MCF 10A (cell line): Measurements from ENCODE around the gene COL27A1. TPM values are rescaled to one million over a fixed set of nuclear protein-coding genes. Genes with fewer than 3 reads are reported as not detected.

Experiments
- BruUV-seq: library from RNA; stranded (reverse); fragments of 400-500 nt; replicated peaks from 2 replicates; lab custom pipeline; 2021; lab: Mats Ljungman, UMichigan
- CTCF ChIA-PET: fragments of 300-600 bp; sonication (Branson Sonifier 250); formaldehyde crosslinking; extraction: SDS; loops from one replicate; lab custom pipeline; 2021; ENCODE audit warnings: antibody characterized with exemption, inconsistent platforms; lab: Yijun Ruan, JAX
- POLR2A ChIA-PET: fragments of 300-600, 350-650 bp; sonication (Branson Sonifier 250); formaldehyde crosslinking; extraction: SDS; loops from one replicate; lab custom pipeline; 2020; ENCODE audit warnings: antibody characterized with exemption, inconsistent platforms; lab: Yijun Ruan, JAX
- DNase-seq: peaks from one replicate; pipeline ENCODE4 v3.0.0-alpha.2; 2018; ENCODE audit not compliant: unreplicated experiment
- H3K27ac Mint-ChIP-seq: one replicate; pipeline ENCODE4 v1.8.0; 2022; ENCODE audit warnings: mild to moderate bottlenecking, low read depth, mixed read lengths; ENCODE audit not compliant: unreplicated experiment
- H3K27me3 Mint-ChIP-seq: one replicate; pipeline ENCODE4 v1.8.0; 2022; ENCODE audit warnings: mixed read lengths; ENCODE audit not compliant: insufficient read depth, unreplicated experiment
- H3K36me3 Mint-ChIP-seq: one replicate; pipeline ENCODE4 v1.8.0; 2022; ENCODE audit warnings: mild to moderate bottlenecking, moderate library complexity, mixed read lengths; ENCODE audit not compliant: insufficient read depth, unreplicated experiment
- H3K4me1 Mint-ChIP-seq: one replicate; pipeline ENCODE4 v1.8.0; 2022; ENCODE audit warnings: mixed read lengths; ENCODE audit not compliant: insufficient read depth, unreplicated experiment
- H3K4me3 Mint-ChIP-seq: one replicate; pipeline ENCODE4 v1.8.0; 2022; ENCODE audit warnings: mild to moderate bottlenecking, moderate library complexity, mixed read lengths; ENCODE audit not compliant: unreplicated experiment
- H3K9me3 Mint-ChIP-seq: one replicate; pipeline ENCODE4 v1.8.0; 2022; ENCODE audit warnings: mixed read lengths; ENCODE audit not compliant: unreplicated experiment
- CTCF ChIP-seq: fragments of 200-600 bp; IDR thresholded peaks from one replicate; pipeline ENCODE4 v1.8.0; 2022; ENCODE audit warnings: antibody characterized with exemption, mild to moderate bottlenecking; ENCODE audit not compliant: unreplicated experiment
- intact Hi-C: fragments of 100-400 bp; cut with micrococcal nuclease; formaldehyde crosslinking; loops from 2 replicates; pipeline ENCODE4 v1.14.1; 2022
- total RNA-seq: library from RNA; stranded (reverse); gene quantifications from 2 replicates; pipeline ENCODE4 v1.2.3, GENCODE V29; 2022

COL27A1 gene
- total RNA-seq, 1 experiment from 2014 or later: 2.9 TPM

- Mint-ChIP-seq H3K27me3 (peaks cover 61% of the 10 kb centered on the region), H3K9me3 (no peaks in the 10 kb centered on the region), H3K4me1 (no peaks in the 10 kb centered on the region), H3K27ac (no peak overlapping the region), H3K4me3 (no peak overlapping the region), H3K36me3 (peaks cover 6% of the 10 kb centered on the region)
- CTCF ChIA-PET: interaction anchor here (1.0 to 1.2 kb wide), 2 partner anchors 21 to 161 kb away, joined by 4 to 7 read pairs; no protein-coding TSS in a partner anchor
- no peak for DNase-seq
- POLR2A ChIA-PET: no interaction called here
- no peak for TF ChIP-seq CTCF
- BruUV-seq: no TSS peak
- intact Hi-C loops: no loop called here
Measured at GRCh38 chr9:114130141-114130540, 25.2 kb upstream of the COL27A1 start.

- DNase-seq: no peak
Measured at GRCh38 chr9:114130624-114131277, 24.6 kb upstream of the COL27A1 start.

GRCh38 chr9:114131808-114132549, 23.4 kb upstream of the COL27A1 start:
- ChIA-PET CTCF (interaction anchor here (0.8 kb wide), 1 partner anchor 21 kb away, joined by 4 read pairs; no protein-coding TSS in a partner anchor), POLR2A (interaction anchor here (0.9 kb wide), 1 partner anchor 188 kb away, joined by 3 read pairs; no protein-coding TSS in a partner anchor)
- no peak for TF ChIP-seq CTCF
- Mint-ChIP-seq H3K36me3 (peaks cover 6% of the 10 kb centered on the region), H3K27ac (no peak overlapping the region), H3K4me3 (no peak overlapping the region), H3K27me3 (peaks cover 66% of the 10 kb centered on the region), H3K9me3 (no peaks in the 10 kb centered on the region), H3K4me1 (no peaks in the 10 kb centered on the region)
- BruUV-seq: no TSS peak
- intact Hi-C loops: no loop called here
- DNase-seq: no peak

More at GRCh38 chr9:114130624-114131277, 24.6 kb upstream of the COL27A1 start:
- Mint-ChIP-seq H3K4me3 (no peak overlapping the region), H3K36me3 (peaks cover 6% of the 10 kb centered on the region), H3K9me3 (no peaks in the 10 kb centered on the region), H3K27me3 (peaks cover 68% of the 10 kb centered on the region), H3K27ac (no peak overlapping the region), H3K4me1 (no peaks in the 10 kb centered on the region)
- intact Hi-C loops: no loop called here
- no TSS peak for BruUV-seq
- POLR2A ChIA-PET: no interaction called here
- no peak for TF ChIP-seq CTCF
- CTCF ChIA-PET: interaction anchor here (0.8 to 1.0 kb wide), 2 partner anchors 22 to 23 kb away, joined by 4 to 7 read pairs; no protein-coding TSS in a partner anchor

GRCh38 chr9:114132550-114132918, 22.8 kb upstream of the COL27A1 start:
- H3K27ac Mint-ChIP-seq: no peak overlapping the region
- peaks cover 66% of the 10 kb centered on the region for H3K27me3 Mint-ChIP-seq
- no peak for DNase-seq
- H3K4me1 Mint-ChIP-seq: no peaks in the 10 kb centered on the region
- H3K36me3 Mint-ChIP-seq: peaks cover under 1% of the 10 kb centered on the region
- H3K4me3 Mint-ChIP-seq: no peak overlapping the region
- POLR2A ChIA-PET: no interaction called here
- H3K9me3 Mint-ChIP-seq: no peaks in the 10 kb centered on the region
- intact Hi-C loops: no loop called here
- BruUV-seq: no TSS peak
- CTCF ChIA-PET: no interaction called here
- TF ChIP-seq CTCF: no peak
